Measurements from ENCODE around the gene DAB2IP.

DAB2IP gene

DNA sequence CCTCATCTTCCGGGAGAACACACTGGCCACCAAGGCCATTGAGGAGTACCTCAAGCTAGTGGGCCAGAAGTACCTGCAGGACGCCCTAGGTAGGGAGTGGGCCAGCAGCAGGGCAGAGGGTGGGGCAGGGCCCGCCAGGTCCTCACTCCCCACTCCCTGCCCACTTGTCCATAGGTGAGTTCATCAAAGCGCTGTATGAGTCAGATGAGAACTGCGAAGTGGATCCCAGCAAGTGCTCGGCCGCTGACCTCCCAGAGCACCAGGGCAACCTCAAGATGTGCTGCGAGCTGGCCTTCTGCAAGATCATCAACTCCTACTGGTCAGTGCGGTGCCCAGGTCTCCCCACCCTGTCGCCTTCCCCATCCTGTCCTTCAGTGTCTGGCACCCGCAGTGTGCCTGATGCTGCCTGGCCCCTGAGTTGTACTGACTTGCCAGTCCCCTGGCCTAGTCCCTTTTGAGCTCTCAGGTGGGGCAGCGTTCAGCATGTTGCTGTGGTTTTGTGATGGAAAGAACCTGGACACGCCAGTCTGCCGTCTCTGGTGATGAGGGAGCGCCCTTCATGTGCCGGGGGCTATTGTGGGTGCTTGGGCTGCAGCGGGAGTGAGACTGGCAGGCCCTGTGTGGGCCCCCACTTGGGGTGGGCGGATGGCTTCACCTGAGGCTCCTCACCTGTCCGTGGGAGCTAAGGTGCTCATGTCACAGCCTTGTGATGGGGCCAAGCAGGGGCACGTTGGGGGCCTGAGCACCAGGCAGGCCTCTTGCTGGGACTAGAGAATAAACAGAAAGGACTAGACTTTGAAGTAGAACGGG is 112.3 kb downstream of the DAB2IP start:
- no peaks in the 10 kb centered on the region for H3K79me2 ChIP-seq (ENCODE audit: insufficient read depth, low read length)
- no peak for TF ChIP-seq EZH2phosphoT487 (conservative IDR thresholded peaks at IDR 0.05; ENCODE audit: low read length)
- TF ChIP-seq, protein P1, sequence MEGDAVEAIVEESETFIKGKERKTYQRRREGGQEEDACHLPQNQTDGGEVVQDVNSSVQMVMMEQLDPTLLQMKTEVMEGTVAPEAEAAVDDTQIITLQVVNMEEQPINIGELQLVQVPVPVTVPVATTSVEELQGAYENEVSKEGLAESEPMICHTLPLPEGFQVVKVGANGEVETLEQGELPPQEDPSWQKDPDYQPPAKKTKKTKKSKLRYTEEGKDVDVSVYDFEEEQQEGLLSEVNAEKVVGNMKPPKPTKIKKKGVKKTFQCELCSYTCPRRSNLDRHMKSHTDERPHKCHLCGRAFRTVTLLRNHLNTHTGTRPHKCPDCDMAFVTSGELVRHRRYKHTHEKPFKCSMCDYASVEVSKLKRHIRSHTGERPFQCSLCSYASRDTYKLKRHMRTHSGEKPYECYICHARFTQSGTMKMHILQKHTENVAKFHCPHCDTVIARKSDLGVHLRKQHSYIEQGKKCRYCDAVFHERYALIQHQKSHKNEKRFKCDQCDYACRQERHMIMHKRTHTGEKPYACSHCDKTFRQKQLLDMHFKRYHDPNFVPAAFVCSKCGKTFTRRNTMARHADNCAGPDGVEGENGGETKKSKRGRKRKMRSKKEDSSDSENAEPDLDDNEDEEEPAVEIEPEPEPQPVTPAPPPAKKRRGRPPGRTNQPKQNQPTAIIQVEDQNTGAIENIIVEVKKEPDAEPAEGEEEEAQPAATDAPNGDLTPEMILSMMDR (IDR thresholded peaks at IDR 0.05; ENCODE audit: insufficient read depth, low read length, poor library complexity, severe bottlenecking): no peak
- no peaks in the 10 kb centered on the region for H4K20me1 ChIP-seq (ENCODE audit: low read depth, low read length)
- no peak overlapping the region for H3K27ac ChIP-seq (ENCODE audit: low read depth, low read length)
- H3K9ac ChIP-seq (ENCODE audit: low read length): no peak overlapping the region
- no peak overlapping the region for H3K4me3 ChIP-seq (ENCODE audit: insufficient read depth, low read length, poor library complexity, severe bottlenecking)
- no peaks in the 10 kb centered on the region for H3K9me2 ChIP-seq (replicated peaks; ENCODE audit: insufficient read depth, low read length)
- H3K4me2 ChIP-seq (ENCODE audit: low read depth, low read length, poor library complexity, severe bottlenecking): no peak overlapping the region
- no peaks in the 10 kb centered on the region for H3F3A ChIP-seq (ENCODE audit: insufficient read depth)
- H3K27me3 ChIP-seq (ENCODE audit: low read length): no peaks in the 10 kb centered on the region
- no peaks in the 10 kb centered on the region for H3K36me3 ChIP-seq (ENCODE audit: low read length)
- H2AFZ ChIP-seq (ENCODE audit: low read depth, low read length, severe bottlenecking): no peak overlapping the region
- no peaks in the 10 kb centered on the region for H3K9me3 ChIP-seq (ENCODE audit: insufficient read depth, low read length)

DNA sequence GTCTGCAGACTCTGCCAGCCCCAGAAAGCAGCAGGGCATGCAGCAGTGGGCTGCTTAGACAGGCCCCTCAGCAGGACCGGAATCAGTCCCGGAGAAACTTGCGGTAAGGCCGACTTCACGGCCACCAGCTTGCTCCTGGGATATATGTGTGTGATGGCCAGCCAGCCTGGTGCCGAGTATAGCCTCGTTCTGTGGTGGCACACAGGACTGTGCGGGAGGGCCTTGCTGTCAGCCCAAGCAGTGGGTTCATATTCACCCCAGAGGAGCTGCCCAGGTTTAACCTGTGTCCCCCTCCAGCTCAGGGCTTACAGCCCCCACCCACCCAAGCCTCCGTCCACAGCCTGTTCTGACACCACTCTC is 112.9 kb downstream of the DAB2IP start:
- Histone ChIP-seq H3F3A (ENCODE audit: insufficient read depth) (no peaks in the 10 kb centered on the region), H3K27me3 (ENCODE audit: low read length) (no peaks in the 10 kb centered on the region), H3K36me3 (ENCODE audit: low read length) (no peaks in the 10 kb centered on the region), H3K9ac (ENCODE audit: low read length) (no peak overlapping the region), H3K79me2 (ENCODE audit: insufficient read depth, low read length) (no peaks in the 10 kb centered on the region), H3K27ac (ENCODE audit: low read depth, low read length) (no peak overlapping the region), H3K9me2 (replicated peaks; ENCODE audit: insufficient read depth, low read length) (no peaks in the 10 kb centered on the region), H3K9me3 (ENCODE audit: insufficient read depth, low read length) (no peaks in the 10 kb centered on the region), H2AFZ (ENCODE audit: low read depth, low read length, severe bottlenecking) (no peak overlapping the region), H4K20me1 (ENCODE audit: low read depth, low read length) (no peaks in the 10 kb centered on the region), H3K4me3 (ENCODE audit: insufficient read depth, low read length, poor library complexity, severe bottlenecking) (no peak overlapping the region), H3K4me2 (ENCODE audit: low read depth, low read length, poor library complexity, severe bottlenecking) (no peak overlapping the region)
- TF ChIP-seq, protein P1 (IDR thresholded peaks at IDR 0.05; ENCODE audit: insufficient read depth, low read length, poor library complexity, severe bottlenecking): no peak
- TF ChIP-seq EZH2phosphoT487 (conservative IDR thresholded peaks at IDR 0.05; ENCODE audit: low read length): no peak

DNA sequence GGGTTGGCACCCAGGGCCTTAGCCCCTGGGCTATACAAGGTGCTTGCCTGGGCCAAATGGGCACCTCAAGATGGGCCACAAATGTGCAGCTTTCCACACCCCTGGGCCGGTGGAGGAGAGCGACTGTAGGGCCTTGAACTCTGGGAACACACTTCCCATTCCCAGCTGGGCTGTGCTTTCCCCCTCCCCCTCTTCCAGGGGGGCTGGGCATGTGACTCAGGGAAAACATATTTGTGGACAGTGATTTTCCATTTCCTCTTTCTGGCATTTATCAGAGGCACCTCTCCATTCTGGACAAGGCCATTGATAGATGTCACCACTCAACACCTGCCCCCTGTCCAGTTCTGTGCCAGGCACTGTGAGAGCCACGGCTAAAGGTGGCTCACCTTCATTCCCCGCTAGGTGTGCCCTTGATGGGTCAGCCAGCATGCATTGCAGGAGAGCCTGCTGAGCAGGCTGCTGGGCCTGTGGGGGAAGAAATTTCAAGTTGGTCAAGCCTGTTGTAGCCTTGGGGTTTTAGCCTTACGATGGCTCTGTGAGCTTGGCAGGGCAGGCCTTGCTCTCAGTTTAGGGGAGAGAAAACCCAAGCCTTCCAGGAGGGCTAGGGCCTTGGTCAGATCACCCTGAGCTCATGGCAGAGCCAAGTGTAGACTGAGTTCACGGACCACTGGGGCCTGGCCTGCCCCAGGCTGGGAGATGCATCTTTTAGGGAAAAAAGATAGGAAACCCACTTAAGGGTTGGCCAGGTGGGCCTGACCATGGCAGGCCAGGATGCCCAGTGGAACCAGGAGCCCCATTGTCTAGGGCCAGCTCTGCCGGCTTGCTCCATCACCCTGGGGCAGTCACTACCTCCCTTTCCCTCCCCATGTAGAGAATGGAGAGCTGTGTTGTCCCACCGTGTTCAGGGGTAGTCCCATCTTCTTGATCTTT is 113.9 kb downstream of the DAB2IP start:
- Histone ChIP-seq H3F3A (ENCODE audit: insufficient read depth) (no peaks in the 10 kb centered on the region), H3K27me3 (ENCODE audit: low read length) (no peaks in the 10 kb centered on the region), H3K27ac (ENCODE audit: low read depth, low read length) (no peak overlapping the region), H3K9me2 (replicated peaks; ENCODE audit: insufficient read depth, low read length) (no peaks in the 10 kb centered on the region), H3K4me3 (ENCODE audit: insufficient read depth, low read length, poor library complexity, severe bottlenecking) (no peak overlapping the region), H3K4me2 (ENCODE audit: low read depth, low read length, poor library complexity, severe bottlenecking) (no peak overlapping the region), H3K36me3 (ENCODE audit: low read length) (no peaks in the 10 kb centered on the region), H3K79me2 (ENCODE audit: insufficient read depth, low read length) (no peaks in the 10 kb centered on the region), H3K9me3 (ENCODE audit: insufficient read depth, low read length) (no peaks in the 10 kb centered on the region), H3K9ac (ENCODE audit: low read length) (no peak overlapping the region), H4K20me1 (ENCODE audit: low read depth, low read length) (no peaks in the 10 kb centered on the region), H2AFZ (ENCODE audit: low read depth, low read length, severe bottlenecking) (no peak overlapping the region)
- TF ChIP-seq, protein P1 (IDR thresholded peaks at IDR 0.05; ENCODE audit: insufficient read depth, low read length, poor library complexity, severe bottlenecking): no peak
- no peak for TF ChIP-seq EZH2phosphoT487 (conservative IDR thresholded peaks at IDR 0.05; ENCODE audit: low read length)
